Motor neuron (in vitro differentiated cells): ENCODE measurements around the gene ISG15. TPM values are rescaled to one million over a fixed set of nuclear protein-coding genes. Genes with fewer than 3 reads are reported as not detected.

Experiments used
- ATAC-seq, 8 experiments: fragments of 200-7000 bp; cut with Tn5 transposase; replicated peaks in 6 of 8; 2 replicates each; pipeline ENCODE4 v1.8.0; 2021; ENCODE audit warnings: mild to moderate bottlenecking in 8 of 8, moderate library complexity in 8 of 8
- H3K27ac ChIP-seq, 2 donors: fragments of 250-450 bp; sonication (Bioruptor Pico); 2 replicates each; pipeline ENCODE4 v1.9.0; 2021; ENCODE audit warnings: antibody characterized with exemption in 2 of 2, mild to moderate bottlenecking in 2 of 2, moderate library complexity in 1 of 2
- H3K4me1 ChIP-seq, 2 donors: fragments of 250-450 bp; sonication (Bioruptor Pico); replicated peaks in 1 of 2; 2 replicates each; pipeline ENCODE4 v1.6.1; 2021; ENCODE audit warnings: antibody characterized with exemption in 2 of 2, mild to moderate bottlenecking in 2 of 2, moderate library complexity in 1 of 2
- H3K4me3 ChIP-seq, 5 donors: fragments of 250-450 bp; sonication (Bioruptor Pico); 2 replicates each; pipeline ENCODE4 v1.9.0; 2021; ENCODE audit warnings: antibody characterized with exemption in 5 of 5, mild to moderate bottlenecking in 5 of 5, moderate library complexity in 4 of 5
- WGBS, 10 experiments: fragments of 450-650 bp; shearing (Covaris generic); methylation state at CpG; one replicate each; pipeline ENCODE4 v1.0.0; 2022; 5-methylcytosine and 5-hydroxymethylcytosine counted together
- in situ Hi-C, 9 experiments: fragments of 400-800 bp; cut with MboI; loops; one replicate each; pipeline ENCODE4 v1.15.0; 2021; ENCODE audit warnings: low sequenced_read_pairs in 9 of 9, low pct_unique_long_range_greater_than_20kb in 2 of 9; ENCODE audit not compliant: unreplicated experiment in 9 of 9
- total RNA-seq, 8 experiments: library from RNA; unstranded; fragments of 300-600 nt; gene quantifications; 2 replicates each; pipeline versions ENCODE4 v1.2.3 to v1.2.4, GENCODE V29; 2022

Gene ISG15
- 100 to 1,000 TPM in 2 of 8 experiments, 10 to 100 TPM in 6; 18.6 to 398 (median 26.2) TPM for total RNA-seq

- H3K27ac ChIP-seq, result peak within 1 kb of the TSS in 1 of 2 donors; percentile 21
- in situ Hi-C loops, result loop anchor here in 2 of 9 experiments (25.0 kb wide), 1 partner anchor 249 kb away; the partner anchor contains the start of gene UBE2J2 (in 2 of the 2)
- peak; percentile 71 to 95 (median 83) for ATAC-seq
- H3K4me3 ChIP-seq, result peak within 1 kb of the TSS in 4 of 5 donors; percentile 19 to 34 (median 30)
- 0 to 14% (median 5%) methylated on average over 1 to 26 of the region's 30 CpGs; no CpG with 5 or more reads in 1 of the 10 experiments for WGBS, 10 experiments
- H3K4me1 ChIP-seq, result peaks cover 18 to 23% of the 10 kb centered on the region in 2 donors
Measured at GRCh38 chr1:1013105-1013921, at the start of gene ISG15. Gene ISG15, plus strand, starts transcription at chr1:1013497. Its CDS starts 77 bp downstream, at chr1:1013574.

GRCh38 chr1:963746-964525 is 49.4 kb upstream of the ISG15 start:
- no peak for ATAC-seq
- Histone ChIP-seq H3K27ac (no peak overlapping the region), H3K4me3 (no peak overlapping the region), H3K4me1 (peaks cover 10 to 18% of the 10 kb centered on the region in 2 donors)
- in situ Hi-C loops, result no loop called here
- WGBS, 10 experiments, result 85 to 100% (median 96%) methylated on average over 1 to 20 of the region's 47 CpGs; no CpG with 5 or more reads in 4 of the 10 experiments

GRCh38 chr1:964691-965525 is 48.4 kb upstream of the ISG15 start:
- no peak overlapping the region for H3K27ac ChIP-seq
- peaks cover 10 to 18% of the 10 kb centered on the region in 2 donors for H3K4me1 ChIP-seq
- no peak overlapping the region for H3K4me3 ChIP-seq
- 85 to 100% (median 93%) methylated on average over 1 to 15 of the region's 51 CpGs; no CpG with 5 or more reads in 4 of the 10 experiments for WGBS, 10 experiments
- in situ Hi-C loops, result no loop called here
- ATAC-seq, result no peak

- no peak overlapping the region for H3K27ac ChIP-seq
- ATAC-seq, result no peak
- H3K4me1 ChIP-seq, result peaks cover 10 to 18% of the 10 kb centered on the region in 2 donors
- H3K4me3 ChIP-seq, result no peak overlapping the region
- in situ Hi-C loops, result no loop called here
- WGBS, 10 experiments, result 62 to 86% (median 72%) methylated on average over 1 to 7 of the region's 26 CpGs; no CpG with 5 or more reads in 6 of the 10 experiments
Measured at GRCh38 chr1:965526-966134, 47.7 kb upstream of the ISG15 start.

DNA sequence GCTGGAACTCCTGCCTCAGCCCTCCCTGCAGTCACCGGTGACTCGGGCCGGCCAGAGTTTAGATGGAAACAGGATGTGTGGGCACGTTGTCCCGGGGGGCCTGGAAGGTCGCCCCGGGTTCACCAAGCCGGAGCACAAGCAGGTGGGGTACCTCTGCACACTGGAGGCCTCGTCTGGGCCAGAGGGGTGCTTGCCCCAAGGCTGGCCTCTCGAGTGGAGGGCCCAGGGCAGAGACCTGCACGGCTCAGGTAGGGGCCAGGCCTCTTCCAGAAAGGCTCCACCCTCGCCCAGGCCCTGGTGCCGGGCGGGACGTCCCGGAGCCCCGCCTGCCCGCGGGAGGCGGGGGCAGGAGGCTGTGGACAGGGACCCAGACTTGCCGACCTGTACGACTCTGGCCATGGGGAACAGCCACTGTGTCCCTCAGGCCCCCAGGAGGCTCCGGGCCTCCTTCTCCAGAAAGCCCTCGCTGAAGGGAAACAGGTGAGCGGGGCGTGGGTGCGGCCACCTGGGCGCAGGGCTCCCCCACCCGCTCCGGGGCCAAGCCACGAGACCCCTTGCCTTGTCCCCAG is 47.1 kb upstream of the ISG15 start, which contains the start of gene PLEKHN1:
Gene PLEKHN1 (plus strand): TSS at position 348 of the 569 bp plus-strand sequence. CDS start 50 bp downstream, at position 398.
- Histone ChIP-seq H3K4me3 (peak within 1 kb of the TSS; percentile 2 to 39 (median 25)), H3K27ac (no peak within 1 kb of the TSS), H3K4me1 (peaks cover 10 to 16% of the 10 kb centered on the region in 2 donors)
- in situ Hi-C loops, result no loop called here
- peak; percentile 8 to 55 (median 26) for ATAC-seq
- 0 to 60% (median 1%) methylated on average over 1 to 6 of the region's 31 CpGs; no CpG with 5 or more reads in 6 of the 10 experiments for WGBS, 10 experiments

DNA sequence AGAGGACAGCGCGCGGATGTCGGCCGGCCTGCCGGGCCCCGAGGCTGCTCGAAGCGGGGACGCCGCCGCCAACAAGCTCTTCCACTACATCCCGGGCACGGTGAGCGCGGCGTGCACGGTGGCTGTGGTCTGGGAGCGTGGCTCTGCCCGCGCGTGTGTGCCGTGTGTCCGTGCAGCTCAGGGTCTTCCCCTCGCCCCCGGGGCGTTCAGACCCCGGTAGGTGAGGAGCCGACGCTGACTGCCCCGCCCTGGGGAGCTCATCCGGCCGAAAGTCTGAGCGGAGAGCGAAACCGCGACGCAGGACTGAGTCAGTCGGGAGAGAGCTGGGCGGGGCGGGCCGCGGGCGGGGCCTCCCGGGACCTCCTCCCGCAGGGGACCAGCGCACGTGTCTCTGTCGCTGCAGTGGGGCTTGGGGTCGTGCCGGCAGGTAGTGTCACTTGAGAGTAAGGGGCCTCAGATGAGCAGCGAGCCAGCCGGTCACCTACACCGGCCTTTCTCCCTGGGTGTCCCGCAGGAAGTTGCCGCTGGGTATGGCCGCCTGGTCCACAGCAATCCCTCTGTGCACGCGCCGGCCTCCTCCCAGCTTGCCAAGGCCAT is 46.5 kb upstream of the ISG15 start:
- Histone ChIP-seq H3K27ac (no peak overlapping the region), H3K4me3 (peak overlapping the region; percentile 2 to 39 (median 25)), H3K4me1 (peaks cover 8 to 12% of the 10 kb centered on the region in 2 donors)
- in situ Hi-C loops, result no loop called here
- 0 to 6% methylated on average over 12 to 15 of the region's 60 CpGs; no CpG with 5 or more reads in 8 of the 10 experiments for whole genome bisulfite sequencing, 10 experiments
- peak; percentile 68 to 94 (median 76) for ATAC-seq

- Histone ChIP-seq H3K4me3 (no peak overlapping the region), H3K4me1 (peaks cover 8 to 12% of the 10 kb centered on the region in 2 donors), H3K27ac (no peak overlapping the region)
- in situ Hi-C loops, result no loop called here
- no peak for ATAC-seq
- 40 to 100% (median 54%) methylated on average over 1 to 11 of the region's 23 CpGs; no CpG with 5 or more reads in 6 of the 10 experiments for WGBS, 10 experiments
Measured at GRCh38 chr1:967466-968343, 45.6 kb upstream of the ISG15 start.

DNA sequence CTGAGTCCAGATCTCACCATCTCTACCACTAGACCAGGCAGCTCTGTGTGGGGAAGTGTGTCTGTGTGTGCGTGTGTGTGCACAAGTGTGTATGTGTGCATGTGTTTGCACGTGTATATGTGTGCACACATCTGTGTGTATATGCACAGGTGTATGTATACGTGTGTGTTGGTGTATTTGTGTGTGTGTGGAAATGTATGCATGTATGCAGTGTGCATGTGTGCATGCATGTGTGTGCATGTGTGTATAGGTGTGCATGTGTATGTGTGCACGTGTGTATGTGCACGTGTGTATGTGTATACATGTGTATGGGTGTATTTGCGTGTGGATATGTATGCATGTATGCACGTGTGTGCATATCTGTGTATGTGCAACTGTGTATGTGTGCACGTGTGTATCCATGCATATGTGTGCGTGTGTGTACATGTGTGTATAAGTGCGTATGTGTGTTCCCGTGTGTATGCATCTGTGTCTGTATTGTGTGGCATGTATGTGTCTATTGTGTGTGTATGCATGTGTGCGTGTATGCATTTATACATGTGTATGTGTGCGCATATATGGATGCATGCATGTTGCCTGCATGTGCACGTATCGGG is 43.9 kb upstream of the ISG15 start:
- H3K4me1 ChIP-seq, result peaks cover 8 to 12% of the 10 kb centered on the region in 2 donors
- H3K27ac ChIP-seq, result no peak overlapping the region
- WGBS, 10 experiments, result 52 to 82% (median 71%) methylated on average over 2 to 15 of the region's 15 CpGs; no CpG with 5 or more reads in 2 of the 10 experiments
- no peak for ATAC-seq
- H3K4me3 ChIP-seq, result no peak overlapping the region
- in situ Hi-C loops, result no loop called here

DNA sequence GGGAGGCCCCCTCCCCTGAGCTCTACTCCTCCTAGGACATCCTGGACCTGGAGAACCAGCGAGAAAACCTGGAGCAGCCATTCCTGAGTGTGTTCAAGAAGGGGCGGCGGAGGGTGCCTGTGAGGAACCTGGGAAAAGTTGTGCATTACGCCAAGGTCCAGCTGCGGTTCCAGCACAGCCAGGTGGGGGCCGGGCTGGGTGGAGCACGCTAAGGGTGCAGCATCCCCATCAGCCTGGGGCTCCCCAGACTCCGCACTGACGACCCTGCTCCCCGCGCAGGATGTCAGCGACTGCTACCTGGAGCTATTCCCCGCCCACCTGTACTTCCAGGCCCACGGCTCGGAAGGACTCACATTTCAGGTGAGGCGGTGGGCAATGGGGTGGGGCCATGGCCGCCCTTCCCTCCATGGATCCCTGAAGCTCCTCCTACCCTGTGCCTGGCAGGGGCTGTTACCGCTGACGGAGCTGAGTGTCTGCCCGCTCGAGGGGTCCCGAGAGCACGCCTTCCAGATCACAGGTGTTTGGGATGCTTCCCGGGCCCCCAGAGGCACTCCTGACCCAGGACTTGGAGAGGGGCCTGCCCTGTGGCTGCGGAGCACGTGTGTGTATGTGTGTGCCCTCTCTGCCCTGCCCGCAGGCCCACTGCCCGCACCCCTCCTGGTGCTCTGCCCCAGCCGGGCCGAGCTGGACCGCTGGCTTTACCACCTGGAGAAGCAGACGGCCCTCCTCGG is 42.9 kb upstream of the ISG15 start:
- no peak for ATAC-seq
- peaks cover 8 to 12% of the 10 kb centered on the region in 2 donors for H3K4me1 ChIP-seq
- H3K4me3 ChIP-seq, result no peak overlapping the region
- in situ Hi-C loops, result no loop called here
- no peak overlapping the region for H3K27ac ChIP-seq
- WGBS, 10 experiments, result 30 to 58% (median 50%) methylated on average over 3 to 18 of the region's 33 CpGs; no CpG with 5 or more reads in 7 of the 10 experiments
